ENCODE measurements around the gene MFAP4.
"Not testable (repeated sequence)": the region's sequence is repeated elsewhere in the genome, so short reads cannot be mapped to it uniquely, and the experiment has no call there.

MFAP4 gene

DNA sequence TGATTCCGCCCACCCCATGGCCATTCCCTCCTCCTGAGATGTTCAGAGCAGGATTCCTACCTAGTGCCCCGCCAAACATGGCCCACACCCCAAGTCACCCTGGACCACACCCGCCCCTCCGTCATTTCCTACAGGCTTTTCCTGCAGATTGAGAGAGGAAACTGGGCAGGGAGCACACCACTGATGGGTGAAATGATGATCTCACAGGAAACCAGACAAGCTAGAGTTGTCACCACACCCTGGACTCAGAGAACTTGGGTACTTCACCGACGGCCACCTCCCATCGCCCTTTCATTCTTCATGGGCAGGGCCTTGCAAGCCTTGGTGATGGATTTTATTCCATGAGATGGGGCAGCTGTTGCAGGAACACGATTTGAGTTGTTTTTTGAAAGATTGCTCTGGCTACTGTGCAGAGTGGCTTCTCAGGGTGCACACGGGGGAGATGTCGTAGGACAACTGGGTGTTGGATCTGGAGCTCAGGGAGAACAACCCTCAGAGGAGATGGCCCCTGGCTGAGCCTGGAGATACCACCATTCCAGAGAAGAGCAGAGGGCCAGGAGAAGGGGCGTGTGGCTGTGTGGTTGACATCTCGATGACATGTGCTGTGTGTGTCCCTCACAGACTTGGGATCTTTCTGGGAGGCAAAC is 17.0 kb downstream of the MFAP4 start:
- DNase-seq, result peak; percentile 11

DNA sequence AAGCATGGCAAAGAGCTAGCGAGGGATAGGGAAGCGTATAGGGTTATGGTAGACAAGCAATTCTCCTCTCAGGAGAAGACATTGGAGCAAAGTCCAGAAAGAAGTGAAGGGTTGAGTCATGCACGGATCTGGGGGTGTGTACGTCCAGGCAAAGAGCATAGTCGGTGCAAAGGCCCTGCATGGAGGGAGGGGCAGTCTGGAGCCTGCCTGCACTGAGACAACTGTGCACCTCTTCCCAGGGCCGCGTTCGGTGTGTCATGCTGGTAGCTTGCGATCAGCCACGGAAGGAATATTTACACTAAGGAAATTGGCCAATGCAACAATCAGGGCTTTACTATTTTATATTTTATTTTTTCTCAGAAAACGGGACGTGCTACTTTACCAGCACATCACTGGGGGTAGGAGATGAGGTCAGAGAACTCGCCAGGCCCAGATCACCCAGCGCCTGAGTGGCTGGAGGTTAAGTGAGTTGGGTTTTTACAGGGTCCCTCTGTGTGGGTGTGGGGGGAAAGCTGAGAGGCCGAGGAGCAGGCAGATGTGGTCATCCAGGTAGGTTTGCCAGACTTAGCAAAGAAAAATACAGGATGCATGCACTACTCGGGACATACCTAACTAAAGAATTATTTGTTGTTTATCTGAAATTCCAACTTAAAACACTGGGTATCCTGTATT is 17.7 kb downstream of the MFAP4 start:
- DNase-seq, result no peak

DNA sequence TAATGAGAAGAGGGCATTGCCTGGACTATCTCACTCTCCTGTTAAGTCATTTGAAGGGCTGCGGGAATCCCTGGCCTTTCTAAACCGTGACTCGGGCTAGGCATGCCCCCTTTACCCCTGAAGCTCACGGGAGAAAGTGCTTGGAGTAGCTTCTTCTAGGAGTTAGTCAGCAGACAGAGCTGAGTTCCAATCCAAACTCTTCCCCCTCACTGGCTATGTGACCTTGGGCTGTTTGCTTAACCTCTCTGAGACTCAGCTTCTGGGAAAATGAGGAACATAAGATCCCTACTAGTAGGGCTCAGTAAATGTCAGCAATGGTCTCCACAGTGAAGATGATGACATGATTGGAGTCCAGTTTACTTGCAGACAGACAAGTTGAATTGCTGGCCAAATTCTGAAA is 18.8 kb downstream of the MFAP4 start:
- no peak for DNase-seq

DNA sequence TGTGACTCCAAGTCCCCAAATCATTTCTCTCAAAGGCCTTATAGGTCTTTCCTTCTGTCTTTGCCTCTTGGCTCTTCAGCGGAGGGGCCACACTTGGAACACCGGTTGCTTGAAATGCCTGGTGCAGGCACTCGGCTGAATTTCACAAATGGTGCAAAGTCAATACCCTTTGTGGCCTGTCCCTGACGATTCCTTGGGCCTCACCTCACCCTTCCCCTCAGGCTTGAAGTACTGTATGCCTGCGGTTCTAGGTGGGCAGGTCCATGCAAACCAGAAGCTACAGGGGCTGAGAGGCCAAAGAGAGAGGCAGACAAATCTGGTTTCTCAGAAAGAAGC is 20.4 kb downstream of the MFAP4 start:
- DNase-seq, result no peak

DNA sequence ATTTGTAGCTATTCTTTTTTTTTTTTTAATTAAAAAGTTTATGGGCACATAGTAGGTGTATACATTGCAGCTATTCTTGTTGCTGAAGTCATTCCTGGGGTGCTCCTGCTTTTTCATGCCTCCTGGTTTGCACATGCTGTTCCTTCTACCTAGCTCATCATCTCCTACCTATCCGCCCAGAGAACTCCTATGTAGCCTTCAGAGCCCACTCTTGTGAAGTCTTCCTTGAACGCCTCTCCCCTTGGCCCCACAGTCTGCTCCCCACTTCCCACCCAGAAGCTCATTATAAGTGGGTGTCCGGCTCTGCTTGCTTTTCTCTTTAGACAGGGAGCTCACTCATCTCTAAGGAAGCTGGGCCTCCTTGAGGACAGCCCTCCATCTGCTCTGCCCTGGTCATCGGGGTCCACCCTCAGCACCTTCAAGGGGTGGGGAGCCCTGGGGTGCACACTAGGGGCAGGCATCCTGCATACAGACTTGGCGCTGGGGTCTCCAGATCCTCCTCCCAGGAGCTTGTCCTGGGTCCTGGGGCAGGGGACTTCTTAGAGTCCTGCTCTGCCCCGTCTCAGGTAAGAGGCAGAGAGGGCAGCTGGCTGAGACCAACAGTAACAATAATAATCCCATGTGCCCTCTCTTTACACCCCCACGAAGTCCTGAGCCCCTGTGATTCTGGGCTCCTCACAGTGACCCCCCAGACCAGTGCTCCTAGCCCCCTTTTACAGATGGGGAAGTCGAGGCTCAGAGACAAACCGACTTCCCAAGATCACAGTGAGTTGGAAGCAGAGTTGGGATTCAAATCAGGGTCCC is 21.0 kb downstream of the MFAP4 start:
- no peak for DNase-seq

DNA sequence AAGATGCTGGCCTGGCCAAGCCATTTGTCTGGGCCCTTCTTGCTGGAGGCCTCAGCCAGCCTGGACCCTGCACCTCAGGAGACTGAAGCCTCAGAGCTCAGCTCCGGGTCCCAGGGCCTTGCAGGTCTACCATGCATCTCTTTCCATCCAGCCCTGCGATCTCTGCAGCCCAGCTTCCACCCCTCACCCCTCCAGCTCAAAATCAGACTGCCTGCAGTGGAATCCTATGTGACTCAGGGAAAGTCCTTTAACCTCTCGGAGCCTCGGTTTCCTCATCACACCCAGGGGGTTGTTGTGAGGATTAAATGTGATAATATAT is 21.5 kb downstream of the MFAP4 start:
- DNase-seq, result no peak

DNA sequence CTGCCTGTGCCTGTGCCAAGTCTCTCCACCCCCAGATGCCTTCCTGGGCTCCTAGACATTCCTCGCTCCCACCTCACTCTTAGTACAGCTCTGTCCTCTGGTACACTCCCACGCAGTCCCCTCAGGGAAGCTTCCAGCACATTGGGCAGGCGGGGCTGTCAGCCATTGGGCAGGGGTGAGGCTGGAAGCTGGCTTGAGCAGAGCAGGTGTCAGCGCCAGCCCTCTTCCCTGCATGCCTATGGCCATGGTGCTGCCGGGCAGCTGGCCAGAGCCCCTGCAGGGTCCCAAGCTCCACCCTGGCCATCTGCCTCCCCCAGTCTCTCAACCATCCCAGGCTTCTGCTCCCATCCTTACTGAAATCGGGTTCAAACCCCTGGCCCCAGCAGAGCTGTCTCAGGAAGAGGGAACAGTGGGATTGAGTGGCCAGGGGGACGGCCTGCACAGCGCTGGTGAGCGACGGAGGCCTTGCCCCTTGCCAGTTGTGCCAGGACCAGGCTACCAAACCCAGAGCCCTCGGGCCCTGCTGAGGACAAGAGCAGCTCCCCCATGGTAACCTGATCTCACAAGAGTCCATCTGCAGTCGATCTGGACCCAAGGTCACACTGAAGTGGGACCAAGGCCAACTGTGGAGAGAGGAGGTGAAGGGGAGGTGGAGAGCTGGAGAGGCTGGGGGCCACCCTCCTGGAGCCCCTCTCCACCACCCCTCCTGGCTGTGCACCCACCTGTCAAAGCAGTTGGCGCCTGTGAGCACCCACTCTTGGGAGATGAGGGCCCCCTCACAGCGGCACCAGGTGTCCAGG is 22.1 kb downstream of the MFAP4 start:
- no peak for DNase-seq

DNA sequence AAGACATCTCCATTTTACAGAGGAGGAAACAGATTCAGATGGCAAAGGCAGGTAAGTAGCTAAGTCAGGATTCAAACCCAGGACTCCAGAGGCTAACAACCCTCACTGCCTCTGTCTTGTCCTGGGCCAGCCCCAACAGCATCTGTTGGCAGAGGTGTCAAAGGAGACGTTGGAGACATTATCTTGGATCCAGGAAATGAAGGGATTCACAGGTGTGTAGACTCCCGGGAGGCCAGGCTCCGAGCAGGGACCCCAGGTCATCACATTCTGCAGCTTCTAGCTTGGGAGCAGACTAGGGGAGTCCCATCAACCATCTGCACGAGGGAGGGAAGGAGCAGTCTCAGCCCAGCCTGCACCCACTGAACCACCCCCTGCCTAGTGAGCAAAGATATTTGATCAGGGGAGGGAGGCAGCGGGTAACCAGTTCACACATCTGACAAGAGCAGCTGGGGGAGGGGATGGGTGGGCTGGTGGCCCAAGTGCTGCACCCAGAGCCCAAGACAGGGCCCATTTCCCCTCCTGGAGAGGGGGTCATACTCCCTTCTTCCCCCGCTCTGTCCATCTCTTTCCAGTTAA is 23.4 kb downstream of the MFAP4 start:
- DNase-seq, result no peak

DNA sequence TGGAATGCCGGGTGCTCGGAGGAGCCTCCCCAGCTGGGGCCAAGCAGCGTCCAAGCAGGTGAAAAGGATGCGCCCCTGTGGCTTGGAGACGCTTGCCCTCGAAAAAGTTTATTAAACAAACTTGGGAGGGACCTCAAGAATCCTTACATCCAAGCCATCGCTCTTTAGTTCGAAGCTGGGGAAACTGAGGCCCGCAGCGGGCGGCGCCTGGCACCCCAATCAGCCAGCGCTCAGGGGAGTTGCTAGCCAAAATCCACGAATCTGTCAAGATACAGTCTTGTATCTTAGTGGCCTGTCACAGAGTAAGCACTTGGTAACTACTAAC is 23.9 kb downstream of the MFAP4 start:
- DNase-seq, result no peak

DNA sequence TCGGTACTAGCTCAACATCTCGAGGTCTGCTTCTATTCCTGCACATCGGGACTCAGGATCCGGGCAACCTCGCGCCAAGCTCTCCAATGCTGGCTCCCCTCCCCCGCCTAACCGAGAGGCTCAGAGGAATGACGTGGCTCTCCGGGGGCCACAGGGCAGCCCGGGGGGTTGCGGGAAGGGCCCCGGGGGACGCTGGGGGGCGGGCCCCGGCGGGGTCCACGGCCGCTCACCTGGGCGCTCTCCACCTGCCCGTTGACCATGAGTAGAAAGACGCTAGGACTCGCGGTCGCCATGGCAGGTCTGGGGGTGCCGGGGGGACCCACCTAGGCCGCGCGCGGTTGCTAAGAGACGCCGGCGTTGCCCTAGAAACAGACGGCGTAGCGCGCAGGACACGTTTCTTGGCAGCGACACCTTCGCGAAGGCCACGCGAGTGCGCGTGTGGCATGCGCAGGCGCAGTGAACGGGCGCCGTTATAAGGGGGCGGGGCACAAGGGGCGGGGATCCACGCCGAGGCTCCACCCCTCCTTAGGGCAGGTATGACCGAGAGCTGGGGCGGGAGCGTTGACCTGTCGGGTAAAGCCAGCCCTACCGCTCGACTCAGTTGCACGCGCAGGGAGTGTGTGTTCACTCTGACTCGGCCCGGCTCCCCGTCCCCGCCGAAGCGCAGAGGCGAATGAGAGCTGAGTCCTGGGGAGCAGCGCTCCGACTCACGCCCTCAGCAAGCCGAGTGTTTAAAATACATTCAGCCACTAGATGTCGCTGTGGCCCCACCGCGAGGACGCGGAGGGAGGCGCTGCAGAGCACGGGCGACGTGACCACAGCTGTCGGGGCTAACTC is 24.5 kb downstream of the MFAP4 start, which contains the start of gene B9D1:
Gene B9D1 (minus strand): TSS at position 447 of the 837 bp plus-strand sequence. CDS start 154 bp downstream, at position 293.
- DNase-seq, result peak; percentile 92

DNA sequence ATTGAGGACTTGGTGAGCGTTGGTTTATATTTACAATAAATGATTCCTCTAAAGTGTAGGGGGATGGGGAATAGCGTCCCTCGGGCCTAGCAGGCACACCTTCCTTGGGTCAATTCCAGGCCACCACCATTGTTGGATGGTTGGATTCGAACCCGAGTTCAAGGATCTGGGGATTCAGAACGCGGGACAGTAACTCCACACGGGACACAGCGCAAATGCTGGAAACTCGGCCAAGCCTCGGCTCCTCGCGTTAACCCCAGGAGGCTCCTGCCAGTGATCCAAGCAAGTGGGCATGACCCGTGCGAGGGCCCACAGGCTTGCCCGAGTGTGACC is 25.1 kb downstream of the MFAP4 start:
- DNase-seq, result no peak

DNA sequence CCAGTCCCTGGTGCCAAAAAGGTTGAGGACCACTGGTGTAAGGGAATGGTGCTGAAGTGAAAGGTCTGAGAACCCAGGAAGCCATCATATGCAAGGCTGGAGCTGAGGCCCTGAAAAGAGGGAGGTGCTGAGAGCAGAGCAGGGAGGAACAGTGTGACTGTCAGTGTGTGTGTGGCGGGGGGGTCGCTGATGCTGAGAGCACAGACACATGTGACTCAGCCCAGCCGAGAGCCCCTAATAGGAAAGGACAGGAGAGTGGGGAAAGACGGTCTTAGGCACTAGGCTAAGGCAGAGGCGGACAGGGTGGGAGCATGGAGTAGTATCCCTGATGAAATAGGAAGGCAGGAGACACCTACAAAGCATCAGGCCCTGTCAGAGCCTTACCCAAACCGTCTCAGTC is 25.7 kb downstream of the MFAP4 start:
- DNase-seq, result no peak

DNA sequence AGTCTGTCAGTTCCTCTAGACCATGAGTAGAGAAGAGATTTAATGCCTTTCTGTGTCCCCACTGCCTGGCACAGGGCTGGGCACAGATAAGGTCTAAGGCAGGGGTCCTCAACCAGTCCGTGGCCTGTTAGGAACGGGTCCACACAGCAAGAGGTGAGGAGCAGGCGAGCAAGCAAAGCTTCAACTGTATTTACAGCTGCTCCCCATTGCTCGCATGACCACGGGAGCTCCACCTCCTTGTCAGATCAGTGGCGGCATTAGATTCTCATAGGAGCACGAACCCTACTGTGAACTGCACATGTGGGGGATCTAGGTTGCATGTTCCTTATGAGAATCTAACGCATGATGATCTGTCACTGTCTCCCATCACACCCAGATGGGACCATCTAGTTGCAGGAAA is 26.2 kb downstream of the MFAP4 start:
- DNase-seq, result no peak

DNA sequence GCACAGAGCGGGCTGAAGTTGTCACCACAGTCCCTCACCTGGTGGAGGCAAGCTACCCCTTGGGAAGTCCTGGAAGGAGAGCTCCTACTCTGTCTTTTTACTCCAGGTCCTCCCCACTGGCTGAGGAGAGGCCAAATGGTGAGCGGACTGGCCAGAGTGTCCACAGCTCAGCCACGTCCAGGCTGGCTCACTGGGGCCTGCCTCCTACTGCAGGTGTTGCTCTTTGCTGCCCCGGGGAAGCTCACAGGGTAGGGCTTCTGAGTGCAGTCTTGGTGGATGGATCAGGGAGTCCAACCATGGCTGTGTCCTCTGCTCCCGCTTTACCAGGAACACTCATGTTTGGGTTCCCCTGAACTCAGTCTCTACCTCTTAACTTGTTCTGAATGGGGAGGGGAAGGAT is 27.1 kb downstream of the MFAP4 start:
- DNase-seq, result no peak

DNA sequence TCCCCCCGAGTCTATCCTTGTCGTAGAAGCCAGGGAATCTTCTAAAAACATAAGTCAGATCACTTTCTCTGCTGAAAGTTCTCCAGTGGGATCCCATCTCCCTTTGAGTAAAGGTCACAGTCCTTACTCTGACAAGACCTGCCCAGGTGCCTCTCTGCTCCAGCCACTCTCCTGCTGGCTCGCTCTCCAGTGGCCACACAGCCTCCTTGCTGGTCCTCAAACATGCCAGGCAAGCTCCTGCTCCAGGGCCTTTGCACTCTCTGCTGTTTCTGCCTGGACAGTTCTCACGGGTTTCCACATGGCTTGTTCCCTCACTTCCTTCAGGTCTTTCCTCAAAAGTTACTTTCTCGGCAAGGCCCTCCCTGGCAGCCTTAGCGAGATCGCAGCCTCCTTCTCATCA is 27.8 kb downstream of the MFAP4 start:
- no peak for DNase-seq

DNA sequence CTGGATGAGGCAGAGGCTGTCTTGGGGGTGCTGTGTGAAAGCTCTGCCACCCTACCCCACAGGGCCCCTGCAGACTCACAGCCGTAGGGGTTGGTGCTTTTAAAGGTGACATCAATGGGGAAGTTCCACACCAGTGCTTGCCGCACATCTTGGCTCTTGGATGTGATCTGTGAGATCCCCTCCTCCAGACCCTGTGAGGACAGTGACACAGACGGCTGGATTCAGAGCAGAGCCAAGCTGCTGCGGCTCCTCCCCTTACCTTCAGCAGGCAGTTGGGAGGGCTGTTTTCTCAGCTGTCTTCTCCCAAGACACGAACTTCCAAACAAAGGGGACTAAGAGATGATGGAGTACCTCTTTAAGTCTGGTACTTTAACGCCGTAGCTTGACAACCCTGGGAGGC is 29.2 kb downstream of the MFAP4 start:
- DNase-seq, result no peak

DNA sequence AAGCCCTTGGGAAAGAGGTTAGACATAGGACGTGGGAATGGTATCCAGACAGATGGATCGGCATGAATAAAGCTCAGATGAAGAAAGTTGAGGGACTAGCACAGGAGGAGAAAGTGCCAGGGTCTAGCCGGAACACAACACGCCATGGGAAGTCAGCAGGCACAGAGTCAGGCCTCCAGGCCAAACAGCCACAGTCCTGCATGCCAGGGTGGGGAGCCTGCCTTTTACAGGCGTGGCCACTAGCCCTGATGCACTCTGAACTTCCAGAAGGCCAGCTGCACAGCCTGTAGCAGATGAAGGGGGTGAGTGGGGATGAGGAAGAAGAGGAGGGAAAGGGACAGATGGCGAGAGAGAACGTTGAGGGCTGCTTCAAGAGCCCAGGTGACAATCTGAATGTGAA is 29.6 kb downstream of the MFAP4 start:
- DNase-seq, result no peak

DNA sequence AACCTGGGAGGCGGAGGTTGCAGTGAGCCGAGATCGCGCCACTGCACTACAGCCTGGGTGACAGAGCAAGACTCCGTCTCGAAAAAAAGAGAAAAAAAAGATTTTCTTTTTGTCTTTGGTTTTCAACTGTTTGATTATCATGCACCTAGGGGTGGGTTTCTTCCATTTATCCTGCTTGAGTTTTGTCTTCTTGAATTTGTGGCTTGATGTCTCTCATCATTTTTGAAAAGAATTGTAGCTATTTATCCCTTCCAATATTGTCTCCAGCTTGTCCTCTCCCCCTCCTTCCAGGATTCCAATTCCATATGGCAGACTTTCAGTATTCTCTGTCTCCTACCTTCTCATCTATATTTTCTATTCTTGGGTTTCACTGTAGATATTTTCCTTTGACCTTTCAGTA is 32.2 kb downstream of the MFAP4 start:
- no peak for DNase-seq

DNA sequence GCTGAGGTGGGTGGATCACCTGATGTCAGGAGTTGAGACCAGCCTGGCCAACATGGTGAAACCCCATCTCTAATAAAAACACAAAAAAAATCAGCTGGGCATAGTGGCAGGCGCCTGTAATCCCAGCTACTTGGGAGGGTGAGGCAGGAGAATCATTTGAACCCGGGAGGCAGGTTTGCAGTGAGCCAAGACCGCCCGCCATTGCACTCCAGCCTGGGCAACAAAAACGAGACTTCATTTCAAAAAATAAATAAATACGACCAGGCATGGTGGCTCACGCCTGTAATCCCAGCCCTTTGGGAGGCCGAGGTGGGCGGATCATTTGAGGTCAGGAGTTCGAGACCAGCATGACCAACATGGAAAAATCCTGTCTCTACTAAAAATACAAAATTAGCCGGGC is 33.6 kb downstream of the MFAP4 start:
- not testable (repeated sequence) for DNase-seq

DNA sequence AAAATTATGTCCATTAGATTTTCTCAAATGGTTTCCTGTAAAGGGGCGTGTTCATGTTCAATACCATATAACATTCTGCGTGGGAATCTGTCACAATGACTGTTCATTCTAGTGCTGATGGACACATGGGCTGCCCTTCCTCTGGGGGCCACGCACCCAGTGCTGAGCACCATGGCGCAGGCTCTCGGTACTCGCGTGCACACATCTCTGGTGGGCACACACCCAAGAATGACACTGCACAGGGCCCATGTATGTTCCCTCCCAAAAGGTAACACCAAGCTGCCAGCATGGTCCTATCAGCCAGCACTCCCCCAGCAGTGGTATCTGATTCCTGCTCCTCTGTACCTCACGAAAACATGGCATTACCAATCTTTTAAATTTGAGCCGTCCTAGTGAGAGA is 38.2 kb downstream of the MFAP4 start:
- DNase-seq, result no peak

DNA sequence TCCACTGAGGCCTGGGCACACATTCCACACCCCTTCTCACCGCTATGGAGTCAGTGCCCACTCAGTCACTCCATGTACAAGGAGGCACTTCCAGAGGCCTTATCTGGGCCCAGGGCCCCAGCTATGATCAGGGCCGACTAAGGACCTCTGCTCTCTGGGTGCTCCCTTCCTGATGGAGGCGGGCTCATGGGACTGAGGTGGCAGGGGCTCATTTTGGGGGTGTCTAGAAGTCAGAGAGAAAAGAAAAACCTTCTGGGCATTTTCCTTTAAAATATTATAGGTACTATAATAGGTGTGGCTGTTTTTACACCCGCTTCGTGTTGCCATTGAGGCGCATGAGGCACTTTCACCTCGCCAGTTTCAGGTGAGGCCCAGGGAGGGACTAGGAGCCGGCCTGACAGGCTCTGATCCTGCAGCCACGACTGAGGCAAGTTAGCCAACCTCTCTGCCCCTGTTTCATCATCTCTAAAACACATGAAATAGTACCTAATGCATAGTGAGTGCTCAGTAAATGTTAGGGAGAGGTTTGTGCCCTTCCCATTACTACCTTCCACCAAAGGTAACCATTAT is 38.8 kb downstream of the MFAP4 start:
- no peak for DNase-seq

All from T-helper 9 cell (primary cell).